ENCODE results near the gene FMOD.

Gene FMOD
- total RNA-seq: 0 to 0.09 (median 0) reads per million in 4 experiments

GRCh38 chr1:203351037-203351625 is at the start of gene FMOD:
FMOD (minus strand) TSS chr1:203351122; CDS start chr1:203348270, 2,852 bp downstream.
- DNase-seq: no peak

GRCh38 chr1:203396595-203397194 is 45.8 kb upstream of the FMOD start:
- DNase-seq: no peak

- DNase-seq: no peak
Observed at GRCh38 chr1:203395751-203396150, 44.8 kb upstream of the FMOD start.

GRCh38 chr1:203390298-203390697 is 39.4 kb upstream of the FMOD start:
- no peak for DNase-seq

GRCh38 chr1:203388683-203389082 is 37.8 kb upstream of the FMOD start:
- no peak for DNase-seq

GRCh38 chr1:203382026-203382425 is 31.1 kb upstream of the FMOD start:
- DNase-seq: no peak

GRCh38 chr1:203381151-203381751 is 30.3 kb upstream of the FMOD start:
- no peak for DNase-seq

GRCh38 chr1:203380420-203381150 is 29.7 kb upstream of the FMOD start:
- DNase-seq: no peak

GRCh38 chr1:203379825-203380224 is 28.9 kb upstream of the FMOD start:
- no peak for DNase-seq

GRCh38 chr1:203378556-203379245 is 27.8 kb upstream of the FMOD start:
- DNase-seq: no peak

- DNase-seq: no peak
Observed at GRCh38 chr1:203373991-203374390, 23.1 kb upstream of the FMOD start.

- no peak for DNase-seq
Observed at GRCh38 chr1:203373002-203373401, 22.1 kb upstream of the FMOD start.

GRCh38 chr1:203371288-203371687 is 20.4 kb upstream of the FMOD start:
- DNase-seq: no peak

GRCh38 chr1:203369666-203370065 is 18.7 kb upstream of the FMOD start:
- no peak for DNase-seq

- no peak for DNase-seq
Observed at GRCh38 chr1:203368624-203369451, 17.9 kb upstream of the FMOD start.

- DNase-seq: no peak
Observed at GRCh38 chr1:203367057-203367456, 16.1 kb upstream of the FMOD start.

- DNase-seq: no peak
Observed at GRCh38 chr1:203366476-203366875, 15.6 kb upstream of the FMOD start.

GRCh38 chr1:203364806-203365205 is 13.9 kb upstream of the FMOD start:
- DNase-seq: no peak

- DNase-seq: no peak
Observed at GRCh38 chr1:203364094-203364801, 13.3 kb upstream of the FMOD start.

GRCh38 chr1:203362720-203363025 is 11.8 kb upstream of the FMOD start:
- no peak for DNase-seq

- DNase-seq: no peak
Observed at GRCh38 chr1:203361945-203362719, 11.2 kb upstream of the FMOD start.
